IPS-20b (cell line): ENCODE results near the gene AMELX.

Experiments used
- H3K27ac ChIP-seq: one replicate; pipeline ENCODE4 v1.5.1; 2013; ENCODE audit warnings: low read length
- H3K27me3 ChIP-seq: 2 replicates; pipeline ENCODE4 v1.6.1; 2013; ENCODE audit warnings: mild to moderate bottlenecking, low read length, inconsistent platforms; ENCODE audit not compliant: insufficient read depth
- H3K36me3 ChIP-seq: 2 replicates; pipeline ENCODE4 v1.6.1; 2013; ENCODE audit warnings: low read depth, mild to moderate bottlenecking, inconsistent platforms, low read length, moderate library complexity; ENCODE audit not compliant: insufficient read depth
- H3K4me1 ChIP-seq: 2 replicates; pipeline ENCODE4 v1.6.1; 2013; ENCODE audit warnings: mild to moderate bottlenecking, control low read depth, inconsistent platforms, low read length, moderate library complexity; ENCODE audit not compliant: insufficient read depth
- H3K4me3 ChIP-seq: 2 replicates; pipeline ENCODE4 v1.5.1; 2013; ENCODE audit warnings: mild to moderate bottlenecking, low read length, inconsistent platforms
- H3K9ac ChIP-seq: 2 replicates; pipeline ENCODE4 v1.6.1; 2013; ENCODE audit warnings: low read depth, mild to moderate bottlenecking, inconsistent platforms, low read length, moderate library complexity
- H3K9me3 ChIP-seq: 2 replicates; pipeline ENCODE4 v1.6.1; 2013; ENCODE audit warnings: mild to moderate bottlenecking, low read depth, low read length, inconsistent platforms; ENCODE audit not compliant: insufficient read depth

The AMELX gene

DNA sequence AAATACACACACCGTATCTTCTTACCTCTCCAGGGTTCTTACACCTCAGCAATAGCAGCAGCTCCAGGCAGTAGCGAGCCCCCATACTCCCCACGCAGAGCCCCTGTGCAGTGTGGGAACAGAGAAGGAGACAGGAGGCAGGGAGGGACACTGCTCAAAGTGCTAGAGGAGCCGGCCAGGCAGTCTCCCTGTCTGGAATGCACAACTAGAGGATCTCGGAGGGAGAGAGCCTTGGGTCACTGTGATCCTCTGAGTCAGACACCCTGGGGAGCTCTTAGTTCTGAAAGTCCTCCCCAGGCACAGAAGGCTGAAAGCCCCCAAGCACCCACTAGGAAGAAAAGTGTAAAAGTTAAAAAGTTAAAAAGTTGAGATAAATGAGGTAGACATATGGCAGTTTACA is 16.0 kb downstream of the AMELX start:
- no peaks in the 10 kb centered on the region for H3K4me1 ChIP-seq
- no peak overlapping the region for H3K4me3 ChIP-seq
- no peaks in the 10 kb centered on the region for H3K9me3 ChIP-seq
- no peak overlapping the region for H3K9ac ChIP-seq
- H3K27ac ChIP-seq, result no peak overlapping the region
- H3K27me3 ChIP-seq, result no peaks in the 10 kb centered on the region
- no peaks in the 10 kb centered on the region for H3K36me3 ChIP-seq

DNA sequence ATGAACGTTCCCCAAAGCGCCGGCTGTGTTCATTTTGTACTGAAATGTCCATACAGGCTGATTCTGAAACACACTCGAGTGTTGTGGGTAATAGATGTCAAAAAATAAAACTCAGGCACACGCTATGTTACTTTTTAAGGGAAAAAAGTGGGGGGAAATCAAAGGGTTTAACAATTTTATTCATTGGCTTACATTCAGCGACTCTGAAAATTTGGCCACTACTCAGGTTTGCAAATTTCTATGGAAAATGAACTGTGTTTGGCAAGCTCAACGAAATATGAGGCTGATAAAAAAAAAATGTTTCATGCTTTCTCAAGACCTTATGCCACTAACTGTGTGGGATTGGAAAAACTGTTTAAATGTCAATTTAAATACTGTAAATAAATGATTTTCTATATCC is 18.5 kb downstream of the AMELX start:
- Histone ChIP-seq H3K27me3 (no peaks in the 10 kb centered on the region), H3K27ac (no peak overlapping the region), H3K9me3 (no peaks in the 10 kb centered on the region), H3K4me3 (no peak overlapping the region), H3K36me3 (no peaks in the 10 kb centered on the region), H3K9ac (no peak overlapping the region), H3K4me1 (no peaks in the 10 kb centered on the region)

DNA sequence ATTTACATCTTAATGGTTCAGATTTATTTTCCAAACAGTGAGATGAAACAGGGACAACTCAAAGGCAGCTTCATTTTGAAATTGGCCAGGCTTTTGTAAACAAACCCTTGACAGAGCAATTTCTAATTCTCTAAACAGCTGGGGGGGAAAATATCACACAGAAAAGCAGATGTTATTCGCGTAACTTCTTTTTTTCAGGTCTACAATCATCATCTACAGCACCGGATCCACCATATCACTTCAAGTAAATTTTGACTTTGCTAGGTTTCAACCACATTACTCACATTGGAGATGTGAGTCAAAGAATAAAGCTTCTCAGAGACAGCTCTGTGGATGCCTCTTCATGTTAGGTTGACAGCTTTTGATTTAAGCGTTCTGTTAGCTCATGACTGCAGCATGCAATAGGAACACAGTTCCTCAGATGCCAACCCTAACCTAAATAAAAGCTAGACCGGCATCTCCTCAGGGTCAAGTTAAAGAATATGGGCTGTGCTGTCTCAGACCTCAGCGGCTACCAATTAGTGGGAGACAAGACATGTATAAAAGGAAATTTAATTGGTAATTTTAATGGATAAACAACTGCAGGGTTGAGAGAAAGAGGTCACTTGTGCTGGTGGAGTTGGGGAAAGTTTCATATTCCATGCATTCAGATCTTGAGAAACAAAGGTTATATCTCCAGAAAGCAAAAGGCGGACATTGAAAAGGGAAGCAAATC is 26.8 kb downstream of the AMELX start:
- H3K27ac ChIP-seq, result no peak overlapping the region
- no peak overlapping the region for H3K9ac ChIP-seq
- H3K4me3 ChIP-seq, result no peak overlapping the region
- H3K4me1 ChIP-seq, result no peaks in the 10 kb centered on the region
- no peaks in the 10 kb centered on the region for H3K9me3 ChIP-seq
- H3K27me3 ChIP-seq, result no peaks in the 10 kb centered on the region
- no peaks in the 10 kb centered on the region for H3K36me3 ChIP-seq

DNA sequence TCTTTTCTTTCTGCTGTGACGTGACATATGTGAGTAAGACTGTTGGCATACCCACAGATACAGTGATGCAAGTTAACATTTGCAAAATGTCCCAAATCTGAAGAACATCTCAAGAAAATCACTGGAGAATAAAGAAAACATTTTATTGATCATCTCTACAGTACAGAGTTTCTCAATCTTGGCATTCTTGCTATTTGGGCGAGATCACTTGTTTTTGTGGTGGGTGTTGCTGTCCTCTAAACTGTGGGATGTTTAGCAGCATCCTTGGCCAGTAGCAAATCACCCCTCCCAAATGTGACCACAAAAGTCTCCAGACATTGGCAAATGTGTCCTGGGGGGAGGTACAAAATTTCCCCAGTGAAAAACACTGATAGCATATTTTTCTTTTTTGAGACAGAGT is 28.8 kb downstream of the AMELX start:
- no peak overlapping the region for H3K27ac ChIP-seq
- H3K9ac ChIP-seq, result no peak overlapping the region
- H3K27me3 ChIP-seq, result no peaks in the 10 kb centered on the region

DNA sequence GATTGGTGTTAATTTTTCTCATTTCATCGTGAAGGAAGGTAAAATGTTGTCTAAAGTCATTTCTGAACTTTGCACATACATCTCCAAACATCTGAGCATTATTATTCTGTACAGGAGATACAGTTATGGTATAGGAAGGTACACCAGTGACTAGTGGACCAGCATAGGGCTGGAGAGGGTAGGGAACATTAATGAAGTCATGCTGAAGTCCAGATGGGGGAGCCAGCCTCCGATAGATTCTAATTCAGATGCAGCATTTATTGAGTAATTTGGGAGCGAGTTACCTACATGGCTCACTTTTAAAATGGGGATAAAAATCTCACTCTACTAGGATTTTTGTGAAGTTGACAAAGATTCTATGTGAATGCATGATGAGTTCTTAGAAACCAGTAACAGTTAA is 34.9 kb downstream of the AMELX start:
- Histone ChIP-seq H3K27ac (no peak overlapping the region), H3K4me1 (no peaks in the 10 kb centered on the region), H3K9ac (no peak overlapping the region), H3K27me3 (no peaks in the 10 kb centered on the region), H3K36me3 (no peaks in the 10 kb centered on the region), H3K4me3 (no peak overlapping the region), H3K9me3 (no peaks in the 10 kb centered on the region)

More for the DNA sequence above, 28.8 kb downstream of the AMELX start:
- Histone ChIP-seq H3K9me3 (no peaks in the 10 kb centered on the region), H3K4me3 (no peak overlapping the region), H3K4me1 (no peaks in the 10 kb centered on the region), H3K36me3 (no peaks in the 10 kb centered on the region)

DNA sequence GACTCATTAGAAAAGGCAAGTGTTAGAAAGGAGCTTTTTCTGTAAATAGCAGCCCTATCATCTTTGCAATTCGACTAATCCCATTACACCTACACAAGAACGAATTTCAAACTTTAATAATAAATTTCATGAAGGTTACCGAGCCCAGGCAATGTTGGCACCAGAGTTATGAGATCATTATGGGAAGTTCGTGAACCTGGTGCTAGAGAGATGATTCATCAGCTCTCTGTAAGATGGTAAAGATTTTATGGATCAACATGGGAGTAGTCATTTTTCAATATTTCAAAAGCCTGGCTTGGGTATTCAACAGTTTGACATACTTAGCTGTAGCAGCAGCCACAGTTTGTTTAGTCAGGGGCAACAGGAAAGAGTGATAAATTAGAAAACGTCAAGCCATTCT is 35.8 kb downstream of the AMELX start:
- H3K4me1 ChIP-seq, result no peaks in the 10 kb centered on the region
- H3K9ac ChIP-seq, result no peak overlapping the region
- no peaks in the 10 kb centered on the region for H3K9me3 ChIP-seq
- H3K27me3 ChIP-seq, result no peaks in the 10 kb centered on the region
- H3K4me3 ChIP-seq, result no peak overlapping the region
- H3K36me3 ChIP-seq, result no peaks in the 10 kb centered on the region
- no peak overlapping the region for H3K27ac ChIP-seq

DNA sequence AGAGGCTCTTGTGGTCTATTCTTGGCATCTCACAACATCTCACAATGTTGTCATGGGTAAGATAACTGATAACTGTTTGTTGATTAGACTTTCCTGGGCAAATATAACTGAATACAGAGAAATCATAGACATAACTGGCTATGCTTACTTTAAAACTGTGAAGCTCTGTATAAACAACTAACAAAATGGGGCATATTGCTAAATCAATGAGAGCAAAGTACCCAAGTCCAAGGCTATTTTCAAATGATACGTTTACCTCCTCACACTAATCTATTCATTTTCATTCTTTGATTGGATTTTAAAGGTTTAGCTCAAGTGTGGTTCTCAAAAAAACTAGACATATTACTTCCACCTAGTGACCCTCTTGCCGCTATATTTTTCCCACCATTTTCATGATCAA is 38.6 kb downstream of the AMELX start:
- no peaks in the 10 kb centered on the region for H3K27me3 ChIP-seq
- no peak overlapping the region for H3K9ac ChIP-seq
- no peak overlapping the region for H3K27ac ChIP-seq
- no peaks in the 10 kb centered on the region for H3K36me3 ChIP-seq
- no peaks in the 10 kb centered on the region for H3K9me3 ChIP-seq
- H3K4me3 ChIP-seq, result no peak overlapping the region
- no peaks in the 10 kb centered on the region for H3K4me1 ChIP-seq

DNA sequence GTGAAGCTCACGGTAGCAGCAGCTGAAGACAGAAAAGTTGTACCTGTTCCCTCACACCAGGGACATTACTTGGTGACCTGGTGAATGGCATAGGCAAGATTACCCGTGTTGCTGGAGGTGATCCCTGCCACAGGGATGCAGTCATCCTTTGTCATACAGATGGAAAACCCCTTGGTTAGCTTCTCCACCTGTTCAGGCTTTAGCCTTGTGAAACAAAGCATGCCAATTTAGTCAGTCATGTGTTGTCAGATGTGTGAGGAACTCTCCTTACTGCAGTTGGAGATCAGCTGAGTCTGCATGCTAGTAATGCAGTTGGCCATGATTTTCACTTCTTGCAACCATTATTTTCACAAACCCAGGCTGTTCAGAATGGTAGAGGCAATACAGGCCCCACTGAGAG is 41.0 kb downstream of the AMELX start:
- H3K27ac ChIP-seq, result no peak overlapping the region
- no peaks in the 10 kb centered on the region for H3K36me3 ChIP-seq
- H3K4me1 ChIP-seq, result no peaks in the 10 kb centered on the region
- no peak overlapping the region for H3K9ac ChIP-seq
- no peak overlapping the region for H3K4me3 ChIP-seq
- H3K27me3 ChIP-seq, result no peaks in the 10 kb centered on the region
- no peaks in the 10 kb centered on the region for H3K9me3 ChIP-seq

DNA sequence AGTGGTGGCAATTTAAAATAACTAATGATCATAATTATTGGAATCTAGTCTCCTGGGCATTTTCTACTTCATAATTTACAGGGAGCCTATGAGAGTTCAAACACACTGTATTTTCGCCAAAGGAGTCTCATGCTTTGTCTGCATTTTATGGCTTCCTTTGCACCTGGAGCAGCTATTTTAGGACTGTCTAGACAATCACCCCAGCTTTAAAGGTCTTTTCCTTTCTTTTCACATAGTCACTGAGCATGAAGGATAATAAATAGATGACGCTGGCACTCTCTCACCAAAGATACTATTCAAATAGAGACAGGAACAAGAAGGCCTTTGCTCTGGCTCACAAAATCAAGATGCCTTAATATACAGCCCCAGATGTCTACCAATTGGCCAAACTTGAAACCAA is 43.0 kb downstream of the AMELX start:
- no peak overlapping the region for H3K27ac ChIP-seq
- H3K9ac ChIP-seq, result no peak overlapping the region
- no peaks in the 10 kb centered on the region for H3K4me1 ChIP-seq
- no peak overlapping the region for H3K4me3 ChIP-seq
- no peaks in the 10 kb centered on the region for H3K27me3 ChIP-seq
- H3K9me3 ChIP-seq, result no peaks in the 10 kb centered on the region
- no peaks in the 10 kb centered on the region for H3K36me3 ChIP-seq

DNA sequence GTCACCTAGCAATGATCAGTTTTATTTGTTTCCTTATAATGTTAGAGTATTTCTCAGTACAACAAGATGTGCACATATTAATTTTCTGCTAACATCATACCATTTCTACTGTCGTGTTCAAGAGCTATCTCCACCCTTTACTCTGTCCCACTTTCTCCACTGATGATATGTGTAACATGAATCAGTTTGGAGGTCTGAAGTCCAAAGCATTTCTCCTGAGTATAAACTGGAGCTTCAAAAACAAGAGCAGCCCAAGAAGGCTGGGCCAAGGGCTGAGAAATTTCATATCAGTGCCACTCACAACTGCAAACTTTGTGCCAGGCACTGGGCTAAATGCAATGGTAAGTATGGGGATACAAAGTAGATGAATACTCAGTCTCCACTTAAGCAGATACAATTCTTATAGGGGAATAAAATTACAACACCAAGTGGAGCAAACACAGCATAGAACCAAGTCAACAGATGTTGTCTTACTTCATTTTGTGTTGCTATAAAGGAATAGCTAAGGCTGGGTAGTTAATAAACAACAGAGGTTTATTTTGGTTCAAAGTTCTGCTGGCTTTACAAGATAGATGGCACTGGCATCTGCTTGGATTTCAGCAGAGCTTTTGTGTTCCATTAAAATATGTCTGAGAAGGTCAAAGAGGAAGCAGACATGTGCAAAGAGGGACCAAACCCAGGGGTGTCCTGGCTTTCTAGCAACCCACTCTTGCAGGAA is 44.2 kb downstream of the AMELX start:
- no peak overlapping the region for H3K4me3 ChIP-seq
- no peaks in the 10 kb centered on the region for H3K36me3 ChIP-seq
- H3K9ac ChIP-seq, result no peak overlapping the region
- H3K4me1 ChIP-seq, result no peaks in the 10 kb centered on the region
- no peaks in the 10 kb centered on the region for H3K27me3 ChIP-seq
- H3K27ac ChIP-seq, result no peak overlapping the region
- no peaks in the 10 kb centered on the region for H3K9me3 ChIP-seq

DNA sequence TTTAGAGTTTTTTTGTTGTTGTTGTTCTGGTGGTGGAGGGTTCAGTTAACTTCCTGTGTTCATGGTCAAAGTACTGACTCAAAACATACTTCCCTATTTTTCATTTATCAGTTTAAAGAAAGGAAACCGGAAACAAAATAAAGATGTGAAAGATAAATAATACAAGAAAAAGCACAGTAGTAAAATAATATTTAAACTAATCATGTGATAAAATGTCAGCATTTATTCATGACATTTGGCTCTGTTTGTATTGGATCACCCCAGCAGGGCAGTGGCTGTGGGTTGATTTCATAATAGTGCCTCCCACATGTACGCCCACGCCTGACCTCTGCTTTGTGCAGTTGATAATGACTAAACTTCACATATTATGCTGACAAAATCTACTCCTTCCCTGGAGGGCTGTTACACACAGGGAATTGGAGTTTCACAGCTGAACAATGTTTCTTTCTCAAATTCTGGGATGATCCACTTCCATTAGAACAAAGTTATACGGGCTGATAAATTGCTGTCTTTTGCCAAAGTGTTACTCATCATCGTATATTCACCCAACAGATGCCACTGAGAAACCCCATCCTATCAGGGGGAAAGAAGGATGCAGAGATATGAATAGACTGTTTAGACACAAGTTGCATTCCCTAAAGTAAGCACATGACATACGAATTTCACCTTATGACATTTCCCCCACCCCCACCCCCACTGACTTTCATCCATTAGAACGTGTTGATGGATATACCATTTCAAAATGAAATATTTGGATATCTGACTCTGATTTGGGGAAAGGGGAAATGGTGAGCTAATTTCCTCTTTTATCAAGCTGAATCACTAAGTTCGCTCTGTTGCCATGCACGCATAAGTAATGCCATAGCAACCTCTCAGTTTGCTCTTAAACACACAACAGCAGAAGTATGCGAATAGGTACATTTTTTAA is 48.3 kb downstream of the AMELX start:
- Histone ChIP-seq H3K27me3 (no peaks in the 10 kb centered on the region), H3K36me3 (no peaks in the 10 kb centered on the region), H3K27ac (no peak overlapping the region), H3K9me3 (no peaks in the 10 kb centered on the region), H3K9ac (no peak overlapping the region), H3K4me3 (no peak overlapping the region), H3K4me1 (no peaks in the 10 kb centered on the region)
